ENCODE results near the gene THAP6. TPM values are rescaled to one million over a fixed set of nuclear protein-coding genes. Genes with fewer than 3 reads are reported as not detected.
"Not testable (repeated sequence)": the region's sequence is repeated elsewhere in the genome, so short reads cannot be mapped to it uniquely, and the experiment has no call there.

THAP6 gene
- total and polyA plus RNA-seq, 2 of the 8 experiments (the other 6 are each of a cell fraction or from before 2014, with no cell fraction given): 3.3 to 9.7 TPM

- H3K4ac ChIP-seq (replicated peaks; ENCODE audit: insufficient read length, low read depth, low read length); H3K23ac ChIP-seq (ENCODE audit: insufficient read length); H3K14ac ChIP-seq (ENCODE audit: insufficient read length); H3K79me1 ChIP-seq (ENCODE audit: low read depth, low read length); H4K8ac ChIP-seq (ENCODE audit: extremely low read depth, insufficient read depth, low read length); H3K27ac ChIP-seq (ENCODE audit: low read depth, low read length); DNase-seq (ENCODE audit: low read depth in 1 of 2, low spot score in 2 of 2); H3K27me3 ChIP-seq (replicated peaks in 1 of 4; ENCODE audit: control insufficient read depth in 3 of 4, extremely low read depth in 1 of 4, insufficient read depth in 3 of 4, low read length in 3 of 4); H3K79me2 ChIP-seq (ENCODE audit: control insufficient read depth in 1 of 2, insufficient read depth in 2 of 2, low read length in 2 of 2); H3K23me2 ChIP-seq (ENCODE audit: low read depth, low read length); FAIRE-seq; H2BK12ac ChIP-seq (ENCODE audit: low read depth, low read length); H2BK120ac ChIP-seq (replicated peaks; ENCODE audit: low read depth, low read length); H2BK15ac ChIP-seq (ENCODE audit: low read length); H3K9ac ChIP-seq (replicated peaks in 1 of 4; ENCODE audit: extremely low read depth in 1 of 4, low read depth in 3 of 4, low read length in 3 of 4); H3K36me3 ChIP-seq (ENCODE audit: control insufficient read depth in 2 of 4, insufficient read depth in 4 of 4, low read length in 3 of 4); H3K56ac ChIP-seq (replicated peaks; ENCODE audit: insufficient read length, low read depth, low read length); H3K4me1 ChIP-seq (replicated peaks in 1 of 4; ENCODE audit: control insufficient read depth in 3 of 4, insufficient read depth in 4 of 4, low read length in 3 of 4); H2AFZ ChIP-seq (ENCODE audit: low read length); H4K20me1 ChIP-seq (replicated peaks in 1 of 2; ENCODE audit: control insufficient read depth in 1 of 2, insufficient read depth in 2 of 2, low read length in 2 of 2); H4K5ac ChIP-seq (ENCODE audit: insufficient read length, low read depth, low read length); H2AK5ac ChIP-seq (ENCODE audit: low read depth, low read length); H3K4me3 ChIP-seq (ENCODE audit: extremely low read depth in 1 of 4, insufficient read depth in 2 of 4, low read depth in 3 of 4, low read length in 4 of 4); H2BK5ac ChIP-seq (ENCODE audit: low read depth, low read length); H2BK20ac ChIP-seq (ENCODE audit: low read length); CTCF ChIA-PET (ENCODE audit: partially characterized antibody); H3K18ac ChIP-seq (ENCODE audit: extremely low read depth, low read length); H4K91ac ChIP-seq (replicated peaks; ENCODE audit: insufficient read length, low read length); H3K4me2 ChIP-seq (ENCODE audit: insufficient read depth in 1 of 2, low read depth in 2 of 2, low read length in 2 of 2); H3K9me3 ChIP-seq (ENCODE audit: insufficient read depth in 2 of 2, low read depth in 1 of 2, low read length in 1 of 2): not testable (repeated sequence)
- POLR2A ChIA-PET (ENCODE audit: partially characterized antibody): interaction anchor here (0.6 to 1.0 kb wide), 3 partner anchors 30 to 640 kb away, joined by 3 to 5 read pairs (median 3); partner anchors contain the start of genes RCHY1 and THAP6
- WGBS, 2 experiments (ENCODE audit: extremely low coverage in 1 of 2, insufficient coverage in 1 of 2, insufficient read length in 1 of 2, insufficient replicate concordance in 2 of 2, low coverage in 1 of 2, low lambda C conversion rate in 2 of 2, missing lambda C conversion rate in 1 of 2): 94% methylated on average over 8 of the region's 8 CpGs; no CpG with 5 or more reads in 1 of the 2 experiments
Measured at GRCh38 chr4:75544220-75544619, 29.9 kb downstream of the THAP6 start.
